Ovary (tissue), 9 donors: ENCODE data around the gene ZFYVE9. TPM values are rescaled to one million over a fixed set of nuclear protein-coding genes. Genes with fewer than 3 reads are reported as not detected.

Experiments used
- DNase-seq, 5 donors: peaks; one replicate each; pipeline ENCODE4 v3.0.0-alpha.2; 2019 to 2020
- H3K27ac ChIP-seq, 2 donors: fragments of 200-600 bp; one replicate each; pipeline versions ENCODE4 v1.5.1 to v1.8.0; 2019 to 2022
- H3K27me3 ChIP-seq: fragments of 200-600 bp; one replicate; pipeline ENCODE4 v1.8.0; 2022
- H3K36me3 ChIP-seq: fragments of 200-600 bp; sonication (generic); one replicate; pipeline ENCODE4 v1.5.1; 2019
- H3K4me1 ChIP-seq: one replicate; pipeline ENCODE4 v1.8.1; 2013; ENCODE audit warnings: mild to moderate bottlenecking, moderate library complexity; ENCODE audit not compliant: insufficient read depth
- H3K4me3 ChIP-seq: fragments of 200-600 bp; sonication (generic); one replicate; pipeline ENCODE4 v1.5.1; 2017
- H3K9me3 ChIP-seq, 2 donors: fragments of 200-600 bp in 1 of 2; sonication (generic) in 1 of 2; one replicate each; pipeline versions ENCODE4 v1.5.1 to v1.8.1; 2013 to 2019; ENCODE audit warnings: mild to moderate bottlenecking in 1 of 2, moderate library complexity in 1 of 2
- CTCF ChIP-seq, 3 donors: fragments of 450-650 bp in 2 of 3; fragments of 200-600 bp in 1 of 3; IDR thresholded peaks; one replicate each; pipeline versions ENCODE4 v1.5.1 to v1.8.0; 2016 to 2022; ENCODE audit warnings: antibody characterized with exemption in 3 of 3, mild to moderate bottlenecking in 1 of 3
- EP300 ChIP-seq: sonication (generic); formaldehyde crosslinking; IDR thresholded peaks from one replicate; pipeline ENCODE4 v1.6.1; 2017; ENCODE audit warnings: antibody characterized with exemption
- POLR2A ChIP-seq: fragments of 450-650 bp; IDR thresholded peaks from one replicate; pipeline ENCODE4 v1.6.1; 2017; ENCODE audit warnings: antibody characterized with exemption, mild to moderate bottlenecking, moderate library complexity
- WGBS, 3 donors: extraction: QIAGEN DNeasy Blood & Tissue Kit in 1 of 3; methylation state at CpG; one replicate each; pipeline versions ENCODE4 v1.1.5 to v1.1.7; 2013 to 2017; 5-methylcytosine and 5-hydroxymethylcytosine counted together
- intact Hi-C, 4 donors: fragments of 100-400 bp; cut with DNase I; formaldehyde crosslinking; loops; one replicate each; pipeline versions ENCODE4 v1.11.0 to v1.15.1; 2022 to 2023
- polyA plus RNA-seq, 2 donors: library from polyadenylated mRNA; stranded (reverse); fragments of 200-250 nt in 1 of 2; fragments of 350-450 nt in 1 of 2; fragmentation: Illumina TruSeq in 1 of 2; extraction: RNeasy Lipid Tissue Mini Kit (QIAGEN cat#74804) in 1 of 2; gene quantifications; one replicate each; pipeline ENCODE4 v1.2.3, GENCODE V29; 2013 to 2014
- total RNA-seq, 7 donors: library from RNA; depleted of rRNA in 2 of 7; stranded (reverse); fragments of >200 nt in 2 of 7; fragmentation: NEBNext Ultra II Directional in 3 of 7; extraction: Animal tissue kit (Norgen Biotek cat#: 25700) in 3 of 7; gene quantifications; one replicate each; pipeline versions ENCODE4 v1.1.0 to v1.2.4, GENCODE V29; 2016 to 2023
- donor health status: DM: no; HTN: no; CAD: no; lungs with moderate emphysema.
- donor health status: DM: no; HTN: no; CAD: no.
- donor health status: Bipolar disorder and iron deficiency.
- donor health status: DM: yes; HTN: yes; CAD: no.
- donor health status: DM: no; HTN: no; CAD: no.
- donor health status: DM: yes; HTN: yes; CAD: no.

Gene ZFYVE9
- total and polyA plus RNA-seq, 9 donors = 12.9 to 40.8 (median 33.4) TPM

GRCh38 chr1:52238887-52239707, 97.2 kb downstream of the ZFYVE9 start:
- Histone ChIP-seq H3K4me1 (peaks cover 1% of the 10 kb centered on the region), H3K36me3 (no peaks in the 10 kb centered on the region), H3K9me3 (no peaks in the 10 kb centered on the region), H3K27ac (no peak overlapping the region), H3K4me3 (no peak overlapping the region), H3K27me3 (no peaks in the 10 kb centered on the region)
- TF ChIP-seq CTCF (IDR thresholded peaks at IDR 0.05) = no peak
- intact Hi-C loops = no loop called here
- no peak for DNase-seq
- 93 to 95% (median 93%) methylated on average over 3 of the region's 3 CpGs for WGBS, 3 donors

- no peak overlapping the region for H3K4me3 ChIP-seq
- no peaks in the 10 kb centered on the region for H3K27me3 ChIP-seq
- H3K36me3 ChIP-seq = no peaks in the 10 kb centered on the region
- TF ChIP-seq POLR2A (no peak), CTCF (IDR thresholded peaks at IDR 0.05) (no peak), EP300 (no peak)
- no peaks in the 10 kb centered on the region for H3K9me3 ChIP-seq
- WGBS, 3 donors = 57 to 66% (median 58%) methylated on average over 1 of the region's 1 CpG
- peaks cover 1% of the 10 kb centered on the region for H3K4me1 ChIP-seq
- intact Hi-C loops = no loop called here
- no peak overlapping the region for H3K27ac ChIP-seq
- no peak for DNase-seq
Measured at GRCh38 chr1:52239708-52240001, 97.8 kb downstream of the ZFYVE9 start.

GRCh38 chr1:52240592-52241210, 98.8 kb downstream of the ZFYVE9 start:
- no peak overlapping the region for H3K27ac ChIP-seq
- no peak for DNase-seq
- H3K4me1 ChIP-seq = peaks cover 1% of the 10 kb centered on the region
- no peaks in the 10 kb centered on the region for H3K27me3 ChIP-seq
- WGBS, 3 donors = 56 to 82% (median 76%) methylated on average over 4 of the region's 4 CpGs
- intact Hi-C loops = no loop called here
- TF ChIP-seq CTCF (IDR thresholded peaks at IDR 0.05) (no peak), POLR2A (no peak), EP300 (no peak)
- H3K9me3 ChIP-seq = no peaks in the 10 kb centered on the region
- H3K36me3 ChIP-seq = no peaks in the 10 kb centered on the region
- no peak overlapping the region for H3K4me3 ChIP-seq

GRCh38 chr1:52243221-52243987, 101.5 kb downstream of the ZFYVE9 start:
- H3K27me3 ChIP-seq = no peaks in the 10 kb centered on the region
- H3K4me3 ChIP-seq = no peak overlapping the region
- TF ChIP-seq EP300 = no peak
- TF ChIP-seq CTCF (IDR thresholded peaks at IDR 0.05) = no peak
- TF ChIP-seq POLR2A = no peak
- H3K9me3 ChIP-seq = no peaks in the 10 kb centered on the region
- peaks cover 1% of the 10 kb centered on the region for H3K4me1 ChIP-seq
- H3K27ac ChIP-seq = no peak overlapping the region
- no peaks in the 10 kb centered on the region for H3K36me3 ChIP-seq
- 96 to 99% (median 97%) methylated on average over 3 of the region's 3 CpGs for WGBS, 3 donors
- intact Hi-C loops = no loop called here
- no peak for DNase-seq
